Measurements from ENCODE around the gene GINS1. TPM values are rescaled to one million over a fixed set of nuclear protein-coding genes. Genes with fewer than 3 reads are reported as not detected.

Gene GINS1
- total RNA-seq, 1 experiment from 2014 or later = 74.3 TPM

- Mint-ChIP-seq H3K27me3 (ENCODE audit: low read depth) (no peaks in the 10 kb centered on the region), H3K36me3 (ENCODE audit: insufficient read depth in 1 of 3, low read depth in 3 of 3) (peaks cover 47 to 93% (median 88%) of the 10 kb centered on the region in 3 experiments), H3K27ac (no peak overlapping the region), H3K9me3 (peaks cover 3 to 4% of the 10 kb centered on the region in 2 experiments; a peak in 2 of 5 replicates), H3K4me3 (no peak overlapping the region), H3K4me1 (no peaks in the 10 kb centered on the region)
- H4K20me1 ChIP-seq (ENCODE audit: control insufficient read depth, insufficient read depth, insufficient read length) = no peaks in the 10 kb centered on the region
- H3K4ac ChIP-seq (ENCODE audit: low read depth, low read length) = no peak overlapping the region
- H3K14ac ChIP-seq (ENCODE audit: insufficient read depth, low read length) = no peak overlapping the region
- H2BK15ac ChIP-seq (ENCODE audit: low read depth, low read length) = no peak overlapping the region
- no peak overlapping the region for H4K5ac ChIP-seq (ENCODE audit: insufficient read length, low read depth, low read length)
- no peak overlapping the region for H2AFZ ChIP-seq (ENCODE audit: low read length)
- H3K23ac ChIP-seq (ENCODE audit: insufficient read length, low read depth, low read length) = no peak overlapping the region
- H3K79me1 ChIP-seq (ENCODE audit: insufficient read depth, low read depth, low read length, poor library complexity, severe bottlenecking) = no peaks in the 10 kb centered on the region
- no peak overlapping the region for H4K8ac ChIP-seq (replicated peaks; ENCODE audit: insufficient read length, low read depth, low read length)
- no peak overlapping the region for H3K56ac ChIP-seq (ENCODE audit: insufficient read length, low read depth, low read length)
- no peak overlapping the region for H4K91ac ChIP-seq (ENCODE audit: insufficient read length, low read depth, low read length)
- no peak for DNase-seq
- no peaks in the 10 kb centered on the region for H3K27me3 ChIP-seq (ENCODE audit: insufficient read depth, low read length)
- H2AK5ac ChIP-seq (ENCODE audit: insufficient read length, low read length) = no peak overlapping the region
- no peak overlapping the region for H3T11ph ChIP-seq (ENCODE audit: low read length)
- H3K18ac ChIP-seq (ENCODE audit: insufficient read length, low read depth, low read length) = no peak overlapping the region
- H3K79me2 ChIP-seq (ENCODE audit: insufficient read depth, low read length) = no peaks in the 10 kb centered on the region
- no peak overlapping the region for H3K27ac ChIP-seq (ENCODE audit: insufficient read length, low read depth, low read length)
- H2BK12ac ChIP-seq (ENCODE audit: insufficient read length, low read depth, low read length) = no peak overlapping the region
- H2BK20ac ChIP-seq (ENCODE audit: low read depth, low read length, poor library complexity, severe bottlenecking) = no peak overlapping the region
- no peaks in the 10 kb centered on the region for H3K9me3 ChIP-seq (ENCODE audit: control insufficient read depth, low read depth, low read length)
- no CpG with 5 or more reads among the region's 3 CpGs for WGBS (ENCODE audit: extremely low coverage, insufficient read length, low lambda C conversion rate)
- H3K4me1 ChIP-seq (ENCODE audit: insufficient read depth, low read length) = no peaks in the 10 kb centered on the region
- no peak overlapping the region for H2BK5ac ChIP-seq (ENCODE audit: insufficient read length, low read length)
- no peak for TF ChIP-seq CTCF (conservative IDR thresholded peaks at IDR 0.05)
- H3K9ac ChIP-seq (ENCODE audit: extremely low read depth, insufficient read length, low read length) = no peak overlapping the region
- H2BK120ac ChIP-seq (ENCODE audit: low read depth, low read length, poor library complexity, severe bottlenecking) = no peak overlapping the region
- no peaks in the 10 kb centered on the region for H3K23me2 ChIP-seq (ENCODE audit: insufficient read length, low read depth, low read length, poor library complexity, severe bottlenecking)
- H3K4me2 ChIP-seq (ENCODE audit: insufficient read depth, insufficient read length, low read length) = no peak overlapping the region
Observed at GRCh38 chr20:25424536-25424935, 17.1 kb downstream of the GINS1 start.
